Measurements from ENCODE around the gene IFI35. TPM values are rescaled to one million over a fixed set of nuclear protein-coding genes. Genes with fewer than 3 reads are reported as not detected.

Gene IFI35
- total and polyA plus RNA-seq, 9 of the 15 experiments (the other 6 are each of a cell fraction or from before 2014, with no cell fraction given) = 4.4 to 13.1 (median 10.2) TPM

GRCh38 chr17:43039646-43040045 is 33.1 kb downstream of the IFI35 start:
- ChIA-PET CTCF (ENCODE audit: low intra/inter-chr PET ratio) (no interaction called here), POLR2A (interaction anchor here (0.6 to 1.4 kb wide), 2 partner anchors 8 to 15 kb away, joined by 3 to 5 read pairs; no protein-coding TSS in a partner anchor)
- Histone ChIP-seq H3K79me2 (ENCODE audit: control insufficient read depth, insufficient read depth, low read length) (no peaks in the 10 kb centered on the region), H3K4me2 (ENCODE audit: insufficient read depth, low read length) (no peak overlapping the region), H3K4me1 (replicated peaks in 1 of 2; ENCODE audit: control insufficient read depth in 2 of 2, insufficient read depth in 2 of 2, low read length in 2 of 2) (peaks cover 2 to 5% of the 10 kb centered on the region in 2 experiments; a peak in 3 of 5 replicates), H3K9me1 (ENCODE audit: control insufficient read depth, insufficient read depth, low read length) (no peaks in the 10 kb centered on the region), H3K9me3 (replicated peaks; ENCODE audit: control insufficient read depth, insufficient read depth, low read depth, low read length) (no peaks in the 10 kb centered on the region), H3K27me3 (ENCODE audit: control insufficient read depth in 2 of 2, insufficient read depth in 2 of 2, low read length in 2 of 2) (no peaks in the 10 kb centered on the region), H3K36me3 (ENCODE audit: control insufficient read depth, insufficient read depth, low read length) (peaks cover 22% of the 10 kb centered on the region), H2AFZ (ENCODE audit: low read depth, low read length) (no peak overlapping the region), H4K20me1 (replicated peaks; ENCODE audit: control insufficient read depth, insufficient read depth, low read length) (no peaks in the 10 kb centered on the region), H3K27ac (ENCODE audit: extremely low read depth, low read depth, low read length) (no peak overlapping the region), H3K4me3 (no peak overlapping the region), H3K9ac (ENCODE audit: insufficient read depth in 1 of 2, low read depth in 2 of 2, low read length in 2 of 2) (no peak overlapping the region)
- FAIRE-seq (no peak), ATAC-seq (no peak), DNase-seq (ENCODE audit: extremely low read depth in 1 of 4, low spot score in 3 of 4) (no peak)
- intact Hi-C loops (cut with micrococcal nuclease) (no loop called here), in situ Hi-C loops (cut with MboI) (no loop called here)
- BruUV-seq (replicated peaks) = no TSS peak
- 44% methylated on average over 2 of the region's 2 CpGs for WGBS (ENCODE audit: insufficient coverage, low coverage, missing lambda C conversion rate)
- TF ChIP-seq ZBTB43 (CRISPR knock-in tag; IDR thresholded peaks at IDR 0.05) = no peak
- TF ChIP-seq ETV5 (CRISPR knock-in tag; IDR thresholded peaks at IDR 0.05; ENCODE audit: low read depth) = no peak
- TF ChIP-seq DEAF1 (CRISPR knock-in tag; IDR thresholded peaks at IDR 0.05) = no peak
- no peak for TF ChIP-seq BRCA1 (IDR thresholded peaks at IDR 0.05)
- no peak for TF ChIP-seq BRCA1 (CRISPR knock-in tag; IDR thresholded peaks at IDR 0.05)
- no peak for TF ChIP-seq MEF2A (IDR thresholded peaks at IDR 0.05; ENCODE audit: control insufficient read depth, low read depth, low read length)
- no peak for TF ChIP-seq CCNT2 (IDR thresholded peaks at IDR 0.05; ENCODE audit: borderline replicate concordance, extremely low read depth, insufficient read length, low read depth, low read length)
- no peak for TF ChIP-seq ZNF512 (tag; IDR thresholded peaks at IDR 0.05)
- no peak for TF ChIP-seq ZBTB5 (IDR thresholded peaks at IDR 0.05)
- TF ChIP-seq TCFL5 (CRISPR knock-in tag; conservative IDR thresholded peaks at IDR 0.05) = no peak
- TF ChIP-seq STAT6 (CRISPR knock-in tag; IDR thresholded peaks at IDR 0.05) = no peak
- TF ChIP-seq ZFP36 (IDR thresholded peaks at IDR 0.05; ENCODE audit: low read depth, low read length, partially characterized antibody) = no peak
- no peak for TF ChIP-seq NFATC3 (IDR thresholded peaks at IDR 0.05)
- TF ChIP-seq ZNF23 (CRISPR knock-in tag; IDR thresholded peaks at IDR 0.05) = no peak
